ENCODE data around the gene LRRN3. TPM values are rescaled to one million over a fixed set of nuclear protein-coding genes. Genes with fewer than 3 reads are reported as not detected.

Gene LRRN3
- total and polyA plus RNA-seq, 8 donors = 0.30 to 1.3 (median 0.46) TPM; not detected in 1

- ATAC-seq = no peak
- no peak for FAIRE-seq
- DNase-seq = no peak
Measured at GRCh38 chr7:111074071-111074747, 16.7 kb upstream of the LRRN3 start.

GRCh38 chr7:111074748-111075146, 16.2 kb upstream of the LRRN3 start:
- Histone ChIP-seq H3K4me3 (no peak overlapping the region), H3K9me3 (no peaks in the 10 kb centered on the region), H3K27me3 (no peaks in the 10 kb centered on the region), H3K36me3 (no peaks in the 10 kb centered on the region), H3K27ac (no peak overlapping the region), H3K4me1 (no peaks in the 10 kb centered on the region)
- DNase-seq (no peak), ATAC-seq (no peak), FAIRE-seq (no peak)
- no peak for TF ChIP-seq CTCF (IDR thresholded peaks at IDR 0.05)
- intact Hi-C loops (cut with DNase I) = no loop called here
- WGBS, 2 donors = 62 to 67% methylated on average over 6 of the region's 6 CpGs

More at GRCh38 chr7:111074071-111074747, 16.7 kb upstream of the LRRN3 start:
- no peak overlapping the region for H3K27ac ChIP-seq
- H3K4me1 ChIP-seq = no peaks in the 10 kb centered on the region
- no peaks in the 10 kb centered on the region for H3K27me3 ChIP-seq
- TF ChIP-seq CTCF (IDR thresholded peaks at IDR 0.05) = no peak
- intact Hi-C loops (cut with DNase I) = no loop called here
- no peaks in the 10 kb centered on the region for H3K9me3 ChIP-seq
- 85 to 91% methylated on average over 3 of the region's 3 CpGs for WGBS, 2 donors
- no peak overlapping the region for H3K4me3 ChIP-seq
- no peaks in the 10 kb centered on the region for H3K36me3 ChIP-seq

GRCh38 chr7:111075498-111075897, 15.4 kb upstream of the LRRN3 start:
- FAIRE-seq = no peak
- no peaks in the 10 kb centered on the region for H3K9me3 ChIP-seq

GRCh38 chr7:111076205-111076604, 14.7 kb upstream of the LRRN3 start:
- Histone ChIP-seq H3K36me3 (no peaks in the 10 kb centered on the region), H3K4me1 (no peaks in the 10 kb centered on the region), H3K27me3 (no peaks in the 10 kb centered on the region), H3K4me3 (no peak overlapping the region), H3K9me3 (no peaks in the 10 kb centered on the region), H3K27ac (no peak overlapping the region)
- FAIRE-seq (no peak), ATAC-seq (no peak), DNase-seq (no peak)
- no peak for TF ChIP-seq CTCF (IDR thresholded peaks at IDR 0.05)
- intact Hi-C loops (cut with DNase I) = no loop called here

More at GRCh38 chr7:111075498-111075897, 15.4 kb upstream of the LRRN3 start:
- intact Hi-C loops (cut with DNase I) = no loop called here
- H3K27ac ChIP-seq = no peak overlapping the region
- no peaks in the 10 kb centered on the region for H3K27me3 ChIP-seq
- no peak overlapping the region for H3K4me3 ChIP-seq
- no peak for ATAC-seq
- H3K36me3 ChIP-seq = no peaks in the 10 kb centered on the region
- no peak for TF ChIP-seq CTCF (IDR thresholded peaks at IDR 0.05)
- H3K4me1 ChIP-seq = no peaks in the 10 kb centered on the region
- no peak for DNase-seq
- 90 to 93% methylated on average over 5 of the region's 5 CpGs for WGBS, 2 donors

- H3K27ac ChIP-seq = no peak overlapping the region
- no peak overlapping the region for H3K4me3 ChIP-seq
- FAIRE-seq (no peak), DNase-seq (no peak), ATAC-seq (no peak)
- H3K9me3 ChIP-seq = no peaks in the 10 kb centered on the region
- WGBS, 2 donors = 94 to 98% methylated on average over 2 of the region's 2 CpGs
- no peaks in the 10 kb centered on the region for H3K36me3 ChIP-seq
- TF ChIP-seq CTCF (IDR thresholded peaks at IDR 0.05) = no peak
- intact Hi-C loops (cut with DNase I) = no loop called here
- H3K4me1 ChIP-seq = no peaks in the 10 kb centered on the region
- H3K27me3 ChIP-seq = no peaks in the 10 kb centered on the region
Measured at GRCh38 chr7:111077001-111077400, 13.9 kb upstream of the LRRN3 start.
